ENCODE data around the gene HOXD13.

HOXD13 gene

DNA sequence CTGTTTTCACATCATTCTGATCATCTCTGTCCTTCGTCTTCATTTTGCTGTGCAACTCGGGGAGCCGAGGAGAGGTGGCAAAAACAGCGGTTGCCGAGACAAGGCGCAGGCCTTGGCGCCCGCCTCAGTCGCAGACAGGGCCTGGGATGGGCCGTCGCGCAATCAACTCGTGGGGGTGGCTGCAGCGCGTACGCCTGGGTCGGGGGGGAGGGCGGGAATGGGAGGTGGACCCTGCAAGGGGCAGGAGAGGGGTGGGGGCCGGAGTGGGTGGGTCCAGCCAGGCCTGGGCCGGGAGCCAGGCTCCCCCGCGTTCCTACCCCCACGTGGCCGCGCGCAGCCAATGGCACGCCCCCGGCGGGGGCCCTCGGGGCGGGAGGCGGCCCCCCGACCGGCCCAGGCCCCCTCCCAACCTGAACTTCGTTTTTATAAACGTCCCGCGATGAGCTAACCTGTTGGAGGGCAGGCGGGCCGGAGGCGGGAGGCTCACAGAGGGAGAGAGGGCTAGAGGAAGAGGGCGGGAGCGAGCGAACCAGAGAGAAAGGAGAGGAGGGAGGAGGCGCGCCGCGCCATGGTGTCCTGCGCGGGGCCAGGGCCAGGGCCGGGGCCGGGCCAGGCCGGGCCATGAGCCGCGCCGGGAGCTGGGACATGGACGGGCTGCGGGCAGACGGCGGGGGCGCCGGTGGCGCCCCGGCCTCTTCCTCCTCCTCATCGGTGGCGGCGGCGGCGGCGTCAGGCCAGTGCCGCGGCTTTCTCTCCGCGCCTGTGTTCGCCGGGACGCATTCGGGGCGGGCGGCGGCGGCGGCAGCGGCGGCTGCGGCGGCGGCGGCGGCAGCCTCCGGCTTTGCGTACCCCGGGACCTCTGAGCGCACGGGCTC lies at the start of gene HOXD13:
Gene HOXD13 (plus strand): TSS at position 452 of the 875 bp plus-strand sequence. CDS start 170 bp downstream, at position 622.
- no peak for DNase-seq (ENCODE audit: low spot score)

- DNase-seq (ENCODE audit: low spot score), result no peak
These were observed 36.1 kb upstream of the HOXD13 start for GRCh38 chr2:176056406-176056805.

DNA sequence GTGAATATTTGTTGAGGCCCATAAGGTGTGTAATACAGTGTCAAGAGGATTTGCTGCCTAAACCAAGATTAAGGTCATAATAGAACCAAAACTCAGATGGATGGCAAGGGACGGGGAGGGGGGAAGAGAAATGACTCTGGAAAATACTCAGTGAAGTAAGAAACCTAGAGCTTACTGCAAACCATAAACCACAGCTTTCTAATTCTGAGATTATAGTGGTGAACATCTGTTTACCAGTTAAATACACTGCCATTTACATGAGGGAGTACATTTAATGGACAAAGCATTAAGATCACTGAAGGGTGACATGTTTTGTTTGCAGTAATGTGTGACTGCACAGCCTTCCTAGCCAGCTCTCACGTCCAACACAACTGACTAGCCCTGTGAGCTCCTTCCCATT lies 28.6 kb upstream of the HOXD13 start:
- no peak for DNase-seq (ENCODE audit: low spot score)

DNA sequence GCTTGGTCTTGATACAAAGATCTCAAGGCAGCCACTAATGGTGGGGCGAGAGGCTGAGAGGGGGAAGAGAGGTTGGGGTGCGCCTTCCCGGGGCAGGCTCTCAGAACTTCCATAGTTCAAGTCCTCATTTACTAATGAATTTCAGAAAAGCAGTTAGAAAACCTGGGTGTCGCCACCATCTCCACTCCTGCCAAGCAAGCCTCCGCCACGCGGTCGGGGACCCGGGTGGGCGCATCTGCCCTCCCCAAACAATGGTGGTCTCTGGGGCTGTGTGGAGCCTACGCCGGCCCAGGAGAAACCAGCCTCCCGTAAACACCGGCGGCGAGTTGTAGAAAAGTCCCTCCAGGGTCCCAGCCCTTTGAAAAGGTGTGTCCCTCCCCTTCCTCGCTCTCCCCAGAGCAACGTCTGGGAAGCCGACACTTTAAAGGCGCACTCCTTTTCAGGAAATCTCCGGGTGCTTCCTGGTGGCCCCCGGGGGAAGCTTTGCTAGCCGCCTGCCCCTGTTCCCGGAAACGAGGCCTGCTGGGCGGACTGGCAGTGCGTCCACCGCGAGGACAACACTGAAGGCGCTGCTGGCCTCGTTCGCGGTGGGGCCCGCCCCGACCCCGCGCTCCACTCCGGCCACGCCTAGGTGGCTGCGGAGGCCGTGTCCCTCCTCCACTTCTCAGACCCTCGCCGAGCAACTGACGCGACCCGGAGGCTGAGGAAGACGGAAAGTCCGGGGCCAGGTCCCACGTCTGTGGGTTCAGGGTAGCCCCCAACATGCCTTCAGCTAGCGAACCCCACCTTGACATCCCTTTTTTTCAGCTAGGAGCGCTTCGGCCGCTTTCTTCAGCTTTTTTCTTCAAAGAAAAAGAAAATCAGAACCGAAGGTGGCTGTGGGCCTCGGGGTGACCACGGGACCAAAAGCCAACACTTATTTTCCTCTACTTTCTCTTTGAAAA lies 25.6 kb upstream of the HOXD13 start:
- no peak for DNase-seq (ENCODE audit: low spot score)

DNA sequence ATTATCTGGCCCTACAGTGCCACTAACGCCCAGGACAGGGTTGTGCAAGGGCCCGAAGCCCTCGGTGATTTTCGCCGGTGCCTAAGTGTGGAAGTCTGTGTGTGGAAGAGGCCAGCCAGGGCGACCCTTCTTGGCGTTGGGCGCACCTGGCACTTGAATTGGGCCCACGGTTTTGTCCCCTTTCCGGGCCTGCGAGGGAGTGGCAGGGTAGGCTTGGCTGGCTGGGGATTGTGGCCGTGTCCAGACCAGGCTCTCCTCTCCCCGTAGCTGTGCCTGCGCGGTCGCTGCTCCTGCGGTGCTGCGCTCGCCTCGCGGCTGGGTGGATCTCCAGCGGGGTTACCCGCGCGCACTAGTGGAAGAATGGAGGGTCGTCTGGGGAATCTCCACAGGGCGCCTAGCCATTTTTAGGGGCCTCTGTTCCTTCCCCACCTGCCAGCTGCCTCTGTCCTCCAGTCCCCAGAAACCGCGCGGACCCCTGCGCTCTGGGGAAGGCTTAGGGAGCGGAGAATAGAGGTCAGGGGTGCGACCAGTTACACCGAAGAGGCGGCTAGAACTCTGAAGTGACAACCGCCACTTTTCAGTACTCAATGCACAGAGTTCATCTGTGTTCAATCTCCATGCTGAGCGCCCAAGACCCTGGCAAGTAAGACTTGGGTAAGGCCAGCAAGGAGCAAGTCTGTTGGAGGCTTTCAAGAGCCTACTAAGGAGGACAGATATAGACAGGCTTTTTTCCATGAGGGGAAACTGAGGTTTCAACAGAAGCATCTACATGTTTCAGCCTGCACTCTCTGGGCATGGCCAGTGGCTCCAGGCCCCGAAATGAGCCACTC lies 24.7 kb upstream of the HOXD13 start:
- no peak for DNase-seq (ENCODE audit: low spot score)

GRCh38 chr2:176068419-176068832 lies 24.1 kb upstream of the HOXD13 start:
- DNase-seq (ENCODE audit: low spot score), result no peak

- no peak for DNase-seq (ENCODE audit: low spot score)
These were observed 20.9 kb upstream of the HOXD13 start for GRCh38 chr2:176071330-176072291.

DNA sequence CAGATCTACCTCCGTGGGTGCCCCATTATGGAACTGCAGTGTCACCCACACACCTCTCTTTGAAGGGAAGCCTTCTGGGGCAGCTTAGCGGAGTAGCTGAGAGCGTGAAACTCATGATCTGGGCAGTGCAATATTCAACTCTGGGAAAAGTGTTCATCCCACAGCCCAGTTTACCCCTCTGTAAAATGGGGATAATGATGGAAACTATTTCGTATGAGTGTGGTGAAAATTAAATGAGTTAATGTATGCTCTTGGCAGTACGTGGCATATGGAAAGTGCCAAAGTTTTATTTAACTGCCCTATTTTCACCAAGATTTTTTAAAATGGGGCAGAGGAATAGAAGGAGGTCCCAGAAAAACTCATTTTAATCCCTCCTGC lies 20.2 kb upstream of the HOXD13 start:
- DNase-seq (ENCODE audit: low spot score), result no peak

GRCh38 chr2:176072951-176073904 lies 19.3 kb upstream of the HOXD13 start:
- DNase-seq (ENCODE audit: low spot score), result no peak

DNA sequence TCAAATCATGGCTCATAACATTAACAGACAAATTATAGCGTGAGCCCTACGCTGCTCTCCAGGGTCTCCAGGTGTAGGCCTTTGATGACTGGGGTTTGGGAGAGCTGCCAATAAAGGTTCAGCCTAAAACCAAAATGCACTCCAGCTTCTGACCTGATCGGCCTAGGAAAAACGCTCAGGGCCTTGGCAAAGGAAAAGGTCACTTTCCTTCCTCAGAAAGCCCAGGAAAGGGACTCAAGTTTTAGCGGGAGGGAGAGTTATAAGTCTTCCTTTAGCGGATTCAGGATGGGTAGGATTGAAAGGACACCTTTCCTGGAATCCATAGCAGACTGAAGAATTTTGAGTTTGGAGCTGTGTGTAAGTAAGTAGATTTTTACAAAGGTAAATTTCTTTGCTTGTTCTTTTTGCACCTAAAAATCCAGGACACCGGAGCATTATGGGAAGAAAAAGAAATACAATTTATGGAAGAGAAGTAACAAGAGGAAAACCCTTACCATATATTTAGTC lies 17.5 kb upstream of the HOXD13 start:
- no peak for DNase-seq (ENCODE audit: low spot score)

GRCh38 chr2:176075481-176075880 lies 17.0 kb upstream of the HOXD13 start:
- DNase-seq (ENCODE audit: low spot score), result no peak

GRCh38 chr2:176076063-176076462 lies 16.5 kb upstream of the HOXD13 start:
- no peak for DNase-seq (ENCODE audit: low spot score)

DNA sequence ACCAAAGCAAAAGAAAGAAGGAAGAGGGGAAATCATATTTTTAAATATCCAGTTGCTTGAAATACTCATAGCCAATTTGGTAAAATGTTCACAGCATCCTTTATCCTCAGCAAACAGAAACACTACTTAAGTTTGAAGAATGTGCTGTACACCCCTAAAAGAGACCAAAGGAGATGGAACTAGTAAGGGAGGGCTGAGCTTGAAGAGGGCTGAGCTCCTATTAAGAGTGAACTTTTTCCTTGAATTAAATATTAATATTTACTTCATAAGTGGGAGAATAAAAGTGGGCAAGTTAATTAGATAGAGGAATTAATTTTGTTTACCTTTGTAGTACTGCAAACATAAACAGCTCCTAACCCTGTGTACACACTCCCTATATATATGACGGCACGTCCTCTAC lies 15.7 kb upstream of the HOXD13 start:
- DNase-seq (ENCODE audit: low spot score), result no peak

GRCh38 chr2:176078541-176079284 lies 13.8 kb upstream of the HOXD13 start:
- DNase-seq (ENCODE audit: low spot score), result no peak

DNA sequence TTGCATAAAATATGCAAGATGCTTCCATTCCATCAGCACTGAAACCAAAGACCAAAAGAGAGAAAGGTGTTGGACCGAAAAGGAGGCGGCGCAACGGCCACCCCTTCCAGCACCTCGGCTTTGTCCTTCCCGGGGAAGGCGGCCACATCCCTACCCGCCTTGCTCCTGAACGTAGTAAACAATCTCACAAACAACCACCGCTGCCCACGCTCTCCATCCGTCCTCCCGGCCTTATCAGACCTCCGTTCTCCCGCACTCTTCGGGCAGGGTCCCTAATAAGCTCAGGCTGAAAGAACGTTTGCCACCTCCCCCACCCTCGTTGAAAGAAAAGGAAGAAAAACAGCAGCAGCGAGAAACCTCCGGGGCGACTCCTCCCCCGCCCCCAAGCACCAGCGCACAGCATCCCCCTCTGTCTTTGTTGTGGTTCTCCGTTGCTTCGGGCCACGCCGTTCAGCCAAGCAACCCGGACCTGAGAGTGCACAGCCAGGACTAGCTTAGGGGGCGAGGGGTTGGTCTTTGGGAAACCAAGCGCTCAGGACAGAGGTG lies 13.2 kb upstream of the HOXD13 start:
- no peak for DNase-seq (ENCODE audit: low spot score)

GRCh38 chr2:176079831-176080539 lies 12.5 kb upstream of the HOXD13 start:
- no peak for DNase-seq (ENCODE audit: low spot score)

- no peak for DNase-seq (ENCODE audit: low spot score)
These were observed 11.8 kb upstream of the HOXD13 start for GRCh38 chr2:176080540-176081375.

Data from Ammon's horn (tissue), 1 donor.